WTC11 (cell line): ENCODE measurements around the gene LRRC8D. TPM values are rescaled to one million over a fixed set of nuclear protein-coding genes. Genes with fewer than 3 reads are reported as not detected.
A peak's percentile ranks its signal among the peaks of the same experiment; 100 is the strongest.
"Not testable (repeated sequence)": the region's sequence is repeated elsewhere in the genome, so short reads cannot be mapped to it uniquely, and the experiment has no call there.

Source experiments
- ATAC-seq: fragments of 200-7000 bp; cut with Tn5 transposase; 2 replicates; pipeline ENCODE4 v1.10.0; 2021; ENCODE audit warnings: mild to moderate bottlenecking, moderate library complexity
- CTCF ChIA-PET: fragments of 300-600 bp; sonication (Branson Sonifier 250); formaldehyde crosslinking; loops from one replicate; lab custom pipeline; 2021; ENCODE audit warnings: antibody characterized with exemption; lab: Charles Lee
- POLR2A ChIA-PET: fragments of 350-600 bp; sonication (Branson Sonifier 250); formaldehyde crosslinking; loops from one replicate; lab custom pipeline; 2021; ENCODE audit warnings: antibody characterized with exemption; lab: Charles Lee
- DNase-seq: peaks from one replicate; pipeline ENCODE4 v3.0.0; 2021; ENCODE audit warnings: low spot score
- H3K27ac Mint-ChIP-seq: 2 replicates; pipeline ENCODE4 v1.8.0; 2021; ENCODE audit warnings: mixed read lengths
- H3K27me3 Mint-ChIP-seq: 2 replicates; pipeline ENCODE4 v1.8.0; 2021; ENCODE audit warnings: low read depth, mild to moderate bottlenecking, moderate library complexity, mixed read lengths
- H3K36me3 Mint-ChIP-seq: 2 replicates; pipeline ENCODE4 v1.8.0; 2021; ENCODE audit warnings: mixed read lengths
- H3K4me1 Mint-ChIP-seq: 2 replicates; pipeline ENCODE4 v1.8.0; 2022; ENCODE audit warnings: mixed read lengths
- H3K4me3 Mint-ChIP-seq: 2 replicates; pipeline ENCODE4 v1.8.0; 2021; ENCODE audit warnings: mild to moderate bottlenecking, moderate library complexity, mixed read lengths
- H3K9me3 Mint-ChIP-seq: 2 replicates; pipeline ENCODE4 v1.8.0; 2021; ENCODE audit warnings: mixed read lengths
- E2F5 ChIP-seq: sonication (generic); formaldehyde crosslinking; IDR thresholded peaks from 2 replicates; pipeline ENCODE4 v1.8.1; 2022; ENCODE audit warnings: mild to moderate bottlenecking, moderate library complexity, missing genetic modification reagents
- GRHL2 ChIP-seq: fragments of 250-450 bp; sonication (Bioruptor Pico); IDR thresholded peaks from 2 replicates; pipeline ENCODE4 v1.8.0; 2022; ENCODE audit warnings: mild to moderate bottlenecking, moderate library complexity; ENCODE audit not compliant: insufficient replicate concordance, severe bottlenecking
- NR2C2 ChIP-seq: sonication (generic); formaldehyde crosslinking; IDR thresholded peaks from 2 replicates; pipeline ENCODE4 v1.8.0; 2022; ENCODE audit warnings: mild to moderate bottlenecking, missing genetic modification reagents
- NR3C1 ChIP-seq: sonication (generic); formaldehyde crosslinking; conservative IDR thresholded peaks from 2 replicates; pipeline ENCODE4 v1.8.1; 2023; ENCODE audit warnings: low read depth, mild to moderate bottlenecking, missing genetic modification reagents
- TCF7 ChIP-seq: sonication (generic); formaldehyde crosslinking; IDR thresholded peaks from 2 replicates; pipeline ENCODE4 v1.8.0; 2022; ENCODE audit warnings: mild to moderate bottlenecking, low read depth, missing genetic modification reagents, moderate library complexity
- TP53 ChIP-seq: sonication (generic); formaldehyde crosslinking; IDR thresholded peaks from 2 replicates; pipeline ENCODE4 v1.8.1; 2023; ENCODE audit warnings: mild to moderate bottlenecking, missing genetic modification reagents
- ZNF138 ChIP-seq: sonication (generic); formaldehyde crosslinking; conservative IDR thresholded peaks from 2 replicates; pipeline ENCODE4 v1.8.1; 2022; ENCODE audit warnings: mild to moderate bottlenecking, moderate library complexity, missing genetic modification reagents
- ZNF232 ChIP-seq: sonication (generic); formaldehyde crosslinking; IDR thresholded peaks from 2 replicates; pipeline ENCODE4 v1.8.0; 2022; ENCODE audit warnings: mild to moderate bottlenecking, missing genetic modification reagents
- ZNF317 ChIP-seq: sonication (generic); formaldehyde crosslinking; IDR thresholded peaks from 2 replicates; pipeline ENCODE4 v1.8.1; 2023; ENCODE audit warnings: low read depth, mild to moderate bottlenecking, moderate library complexity, missing genetic modification reagents, borderline replicate concordance
- total RNA-seq: library from RNA; stranded (reverse); gene quantifications from 3 replicates; pipeline ENCODE4 v1.2.3, GENCODE V29; 2021
- TF ChIP-seq, protein P1 (sequence below): sonication (generic); formaldehyde crosslinking; IDR thresholded peaks from 2 replicates; pipeline ENCODE4 v1.8.1; 2023; ENCODE audit warnings: mild to moderate bottlenecking, missing genetic modification reagents
- TF ChIP-seq, protein P2 (sequence below): sonication (generic); formaldehyde crosslinking; IDR thresholded peaks from 2 replicates; pipeline ENCODE4 v1.8.1; 2023; ENCODE audit warnings: mild to moderate bottlenecking, missing genetic modification reagents, borderline replicate concordance
- TF ChIP-seq, protein P3 (sequence below): sonication (generic); formaldehyde crosslinking; conservative IDR thresholded peaks from 2 replicates; pipeline ENCODE4 v1.8.1; 2022; ENCODE audit warnings: mild to moderate bottlenecking, missing genetic modification reagents
- TF ChIP-seq, protein P4 (sequence below): sonication (generic); formaldehyde crosslinking; IDR thresholded peaks from 2 replicates; pipeline ENCODE4 v1.8.0; 2022; ENCODE audit warnings: mild to moderate bottlenecking, missing genetic modification reagents
- TF ChIP-seq, protein P5 (sequence below): sonication (generic); formaldehyde crosslinking; IDR thresholded peaks from 2 replicates; pipeline ENCODE4 v1.8.0; 2023; ENCODE audit warnings: mild to moderate bottlenecking, missing genetic modification reagents
- TF ChIP-seq, protein P6 (sequence below): sonication (generic); formaldehyde crosslinking; IDR thresholded peaks from 2 replicates; pipeline ENCODE4 v1.8.1; 2023; ENCODE audit warnings: mild to moderate bottlenecking, missing genetic modification reagents, moderate library complexity

The LRRC8D gene
- total RNA-seq, 1 experiment from 2014 or later, result 42.6 TPM

DNA sequence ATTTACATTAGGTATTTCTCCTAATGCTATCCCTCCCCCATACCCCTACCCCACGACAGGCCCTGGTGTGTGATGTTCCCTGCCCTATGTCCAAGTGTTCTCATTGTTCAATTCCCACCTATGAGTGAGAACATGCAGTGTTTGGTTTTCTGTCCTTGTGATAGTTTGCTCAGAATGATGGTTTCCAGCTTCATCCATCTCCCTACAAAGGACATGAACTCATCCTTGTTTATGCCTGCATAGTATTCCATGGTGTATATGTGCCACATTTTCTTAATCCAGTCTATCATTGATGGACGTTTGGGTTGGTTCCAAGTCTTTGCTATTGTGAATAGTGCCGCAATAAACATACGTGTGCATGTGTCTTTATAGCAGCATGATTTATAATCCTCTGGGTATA lies 25.3 kb upstream of the LRRC8D start:
- H3K36me3 Mint-ChIP-seq, ATAC-seq, H3K4me3 Mint-ChIP-seq, H3K9me3 Mint-ChIP-seq, CTCF ChIA-PET, H3K4me1 Mint-ChIP-seq, H3K27ac Mint-ChIP-seq, DNase-seq, H3K27me3 Mint-ChIP-seq, POLR2A ChIA-PET: not testable (repeated sequence)

GRCh38 chr1:89797876-89798275 lies 23.0 kb upstream of the LRRC8D start:
- ATAC-seq, H3K9me3 Mint-ChIP-seq, POLR2A ChIA-PET, H3K27me3 Mint-ChIP-seq, H3K4me3 Mint-ChIP-seq, H3K4me1 Mint-ChIP-seq, H3K36me3 Mint-ChIP-seq, DNase-seq, H3K27ac Mint-ChIP-seq: not testable (repeated sequence)
- CTCF ChIA-PET, result interaction anchor here (0.7 kb wide), 1 partner anchor 341 kb away, joined by 5 read pairs; no protein-coding TSS in a partner anchor

- H3K4me1 Mint-ChIP-seq, result peaks cover 6% of the 10 kb centered on the region; the same call in 1 of the 2 replicates
- H3K27me3 Mint-ChIP-seq, result peaks cover 5% of the 10 kb centered on the region; the same call in 1 of the 2 replicates
- POLR2A ChIA-PET, result no interaction called here
- H3K9me3 Mint-ChIP-seq, result no peaks in the 10 kb centered on the region
- no peak for TF ChIP-seq ZNF138 (CRISPR knock-in tag)
- TF ChIP-seq E2F5 (CRISPR knock-in tag), result no peak
- no peak for TF ChIP-seq NR2C2 (CRISPR knock-in tag)
- no peak for TF ChIP-seq NR3C1 (CRISPR knock-in tag)
- TF ChIP-seq, protein P1, sequence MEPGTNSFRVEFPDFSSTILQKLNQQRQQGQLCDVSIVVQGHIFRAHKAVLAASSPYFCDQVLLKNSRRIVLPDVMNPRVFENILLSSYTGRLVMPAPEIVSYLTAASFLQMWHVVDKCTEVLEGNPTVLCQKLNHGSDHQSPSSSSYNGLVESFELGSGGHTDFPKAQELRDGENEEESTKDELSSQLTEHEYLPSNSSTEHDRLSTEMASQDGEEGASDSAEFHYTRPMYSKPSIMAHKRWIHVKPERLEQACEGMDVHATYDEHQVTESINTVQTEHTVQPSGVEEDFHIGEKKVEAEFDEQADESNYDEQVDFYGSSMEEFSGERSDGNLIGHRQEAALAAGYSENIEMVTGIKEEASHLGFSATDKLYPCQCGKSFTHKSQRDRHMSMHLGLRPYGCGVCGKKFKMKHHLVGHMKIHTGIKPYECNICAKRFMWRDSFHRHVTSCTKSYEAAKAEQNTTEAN (CRISPR knock-in tag), result no peak
- TF ChIP-seq, protein P2, sequence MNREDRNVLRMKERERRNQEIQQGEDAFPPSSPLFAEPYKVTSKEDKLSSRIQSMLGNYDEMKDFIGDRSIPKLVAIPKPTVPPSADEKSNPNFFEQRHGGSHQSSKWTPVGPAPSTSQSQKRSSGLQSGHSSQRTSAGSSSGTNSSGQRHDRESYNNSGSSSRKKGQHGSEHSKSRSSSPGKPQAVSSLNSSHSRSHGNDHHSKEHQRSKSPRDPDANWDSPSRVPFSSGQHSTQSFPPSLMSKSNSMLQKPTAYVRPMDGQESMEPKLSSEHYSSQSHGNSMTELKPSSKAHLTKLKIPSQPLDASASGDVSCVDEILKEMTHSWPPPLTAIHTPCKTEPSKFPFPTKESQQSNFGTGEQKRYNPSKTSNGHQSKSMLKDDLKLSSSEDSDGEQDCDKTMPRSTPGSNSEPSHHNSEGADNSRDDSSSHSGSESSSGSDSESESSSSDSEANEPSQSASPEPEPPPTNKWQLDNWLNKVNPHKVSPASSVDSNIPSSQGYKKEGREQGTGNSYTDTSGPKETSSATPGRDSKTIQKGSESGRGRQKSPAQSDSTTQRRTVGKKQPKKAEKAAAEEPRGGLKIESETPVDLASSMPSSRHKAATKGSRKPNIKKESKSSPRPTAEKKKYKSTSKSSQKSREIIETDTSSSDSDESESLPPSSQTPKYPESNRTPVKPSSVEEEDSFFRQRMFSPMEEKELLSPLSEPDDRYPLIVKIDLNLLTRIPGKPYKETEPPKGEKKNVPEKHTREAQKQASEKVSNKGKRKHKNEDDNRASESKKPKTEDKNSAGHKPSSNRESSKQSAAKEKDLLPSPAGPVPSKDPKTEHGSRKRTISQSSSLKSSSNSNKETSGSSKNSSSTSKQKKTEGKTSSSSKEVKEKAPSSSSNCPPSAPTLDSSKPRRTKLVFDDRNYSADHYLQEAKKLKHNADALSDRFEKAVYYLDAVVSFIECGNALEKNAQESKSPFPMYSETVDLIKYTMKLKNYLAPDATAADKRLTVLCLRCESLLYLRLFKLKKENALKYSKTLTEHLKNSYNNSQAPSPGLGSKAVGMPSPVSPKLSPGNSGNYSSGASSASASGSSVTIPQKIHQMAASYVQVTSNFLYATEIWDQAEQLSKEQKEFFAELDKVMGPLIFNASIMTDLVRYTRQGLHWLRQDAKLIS, result no peak
- 0 out of 2 replicates have a peak, but pooled peaks have one; percentile 19 for ATAC-seq
- no peak overlapping the region for H3K4me3 Mint-ChIP-seq
- no peak for DNase-seq
- H3K27ac Mint-ChIP-seq, result no peak overlapping the region
- no peaks in the 10 kb centered on the region for H3K36me3 Mint-ChIP-seq
- CTCF ChIA-PET, result no interaction called here
Measured at GRCh38 chr1:89799495-89799894, 21.3 kb upstream of the LRRC8D start.

- no peaks in the 10 kb centered on the region for H3K36me3 Mint-ChIP-seq
- H3K27ac Mint-ChIP-seq, result no peak overlapping the region
- DNase-seq (no peak), ATAC-seq (no peak)
- CTCF ChIA-PET, result no interaction called here
- H3K27me3 Mint-ChIP-seq, result peaks cover 5% of the 10 kb centered on the region; the same call in 1 of the 2 replicates
- no peaks in the 10 kb centered on the region for H3K9me3 Mint-ChIP-seq
- H3K4me1 Mint-ChIP-seq, result peaks cover 6% of the 10 kb centered on the region; the same call in 1 of the 2 replicates
- POLR2A ChIA-PET, result no interaction called here
- H3K4me3 Mint-ChIP-seq, result no peak overlapping the region
- no peak for TF ChIP-seq ZNF138 (CRISPR knock-in tag)
- TF ChIP-seq NR2C2 (CRISPR knock-in tag), result no peak
- TF ChIP-seq TP53 (CRISPR knock-in tag), result no peak
- no peak for TF ChIP-seq ZNF232 (CRISPR knock-in tag)
- no peak for TF ChIP-seq GRHL2 (CRISPR knock-in tag)
- TF ChIP-seq, protein P3, sequence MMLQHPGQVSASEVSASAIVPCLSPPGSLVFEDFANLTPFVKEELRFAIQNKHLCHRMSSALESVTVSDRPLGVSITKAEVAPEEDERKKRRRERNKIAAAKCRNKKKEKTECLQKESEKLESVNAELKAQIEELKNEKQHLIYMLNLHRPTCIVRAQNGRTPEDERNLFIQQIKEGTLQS (CRISPR knock-in tag), result no peak
- no peak for TF ChIP-seq TCF7 (CRISPR knock-in tag)
- TF ChIP-seq, protein P4, sequence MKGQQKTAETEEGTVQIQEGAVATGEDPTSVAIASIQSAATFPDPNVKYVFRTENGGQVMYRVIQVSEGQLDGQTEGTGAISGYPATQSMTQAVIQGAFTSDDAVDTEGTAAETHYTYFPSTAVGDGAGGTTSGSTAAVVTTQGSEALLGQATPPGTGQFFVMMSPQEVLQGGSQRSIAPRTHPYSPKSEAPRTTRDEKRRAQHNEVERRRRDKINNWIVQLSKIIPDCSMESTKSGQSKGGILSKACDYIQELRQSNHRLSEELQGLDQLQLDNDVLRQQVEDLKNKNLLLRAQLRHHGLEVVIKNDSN (CRISPR knock-in tag), result no peak
- TF ChIP-seq, protein P5, sequence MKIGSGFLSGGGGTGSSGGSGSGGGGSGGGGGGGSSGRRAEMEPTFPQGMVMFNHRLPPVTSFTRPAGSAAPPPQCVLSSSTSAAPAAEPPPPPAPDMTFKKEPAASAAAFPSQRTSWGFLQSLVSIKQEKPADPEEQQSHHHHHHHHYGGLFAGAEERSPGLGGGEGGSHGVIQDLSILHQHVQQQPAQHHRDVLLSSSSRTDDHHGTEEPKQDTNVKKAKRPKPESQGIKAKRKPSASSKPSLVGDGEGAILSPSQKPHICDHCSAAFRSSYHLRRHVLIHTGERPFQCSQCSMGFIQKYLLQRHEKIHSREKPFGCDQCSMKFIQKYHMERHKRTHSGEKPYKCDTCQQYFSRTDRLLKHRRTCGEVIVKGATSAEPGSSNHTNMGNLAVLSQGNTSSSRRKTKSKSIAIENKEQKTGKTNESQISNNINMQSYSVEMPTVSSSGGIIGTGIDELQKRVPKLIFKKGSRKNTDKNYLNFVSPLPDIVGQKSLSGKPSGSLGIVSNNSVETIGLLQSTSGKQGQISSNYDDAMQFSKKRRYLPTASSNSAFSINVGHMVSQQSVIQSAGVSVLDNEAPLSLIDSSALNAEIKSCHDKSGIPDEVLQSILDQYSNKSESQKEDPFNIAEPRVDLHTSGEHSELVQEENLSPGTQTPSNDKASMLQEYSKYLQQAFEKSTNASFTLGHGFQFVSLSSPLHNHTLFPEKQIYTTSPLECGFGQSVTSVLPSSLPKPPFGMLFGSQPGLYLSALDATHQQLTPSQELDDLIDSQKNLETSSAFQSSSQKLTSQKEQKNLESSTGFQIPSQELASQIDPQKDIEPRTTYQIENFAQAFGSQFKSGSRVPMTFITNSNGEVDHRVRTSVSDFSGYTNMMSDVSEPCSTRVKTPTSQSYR (CRISPR knock-in tag), result no peak
- TF ChIP-seq, protein P6, sequence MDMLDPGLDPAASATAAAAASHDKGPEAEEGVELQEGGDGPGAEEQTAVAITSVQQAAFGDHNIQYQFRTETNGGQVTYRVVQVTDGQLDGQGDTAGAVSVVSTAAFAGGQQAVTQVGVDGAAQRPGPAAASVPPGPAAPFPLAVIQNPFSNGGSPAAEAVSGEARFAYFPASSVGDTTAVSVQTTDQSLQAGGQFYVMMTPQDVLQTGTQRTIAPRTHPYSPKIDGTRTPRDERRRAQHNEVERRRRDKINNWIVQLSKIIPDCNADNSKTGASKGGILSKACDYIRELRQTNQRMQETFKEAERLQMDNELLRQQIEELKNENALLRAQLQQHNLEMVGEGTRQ (CRISPR knock-in tag), result no peak
- no peak for TF ChIP-seq ZNF317 (CRISPR knock-in tag)
Measured at GRCh38 chr1:89800022-89800655, 20.7 kb upstream of the LRRC8D start.
